Stimulated activated naive CD8-positive, alpha-beta T cell treated with anti-CD3 and anti-CD28 coated beads, Interleukin-15, Interleukin-2, amounts not matched to agents 100 U/mL and 50 U/mL, for 24 hours (primary cell): ENCODE data around the gene MARCHF9.

Experiments used
- ATAC-seq: fragments of 150-1000 bp; cut with Tn5 transposase; one replicate; pipeline ENCODE4 v1.10.0; 2021
- DNase-seq: peaks from one replicate; pipeline ENCODE4 v3.0.0; 2021

Gene MARCHF9

DNA sequence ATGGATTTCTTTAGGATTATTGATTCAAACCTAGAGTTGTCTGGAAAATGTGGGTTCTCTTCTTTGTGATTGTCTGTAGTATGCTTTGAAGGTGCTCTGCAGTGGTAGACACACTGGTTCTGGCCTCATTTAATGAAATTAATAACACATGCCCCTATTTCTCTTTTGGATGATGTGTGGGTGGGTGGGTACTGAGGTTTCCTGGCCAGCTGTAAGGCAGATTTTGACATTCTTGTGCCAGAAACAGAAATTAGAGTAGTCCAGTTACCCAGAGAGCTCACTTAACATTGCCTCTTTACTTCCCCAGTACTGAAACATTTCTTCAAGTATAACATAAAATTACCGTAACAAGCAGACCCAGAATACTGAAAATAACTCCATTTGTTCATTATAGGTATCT lies 42.1 kb downstream of the MARCHF9 start:
- no peak for DNase-seq
- ATAC-seq: no peak

DNA sequence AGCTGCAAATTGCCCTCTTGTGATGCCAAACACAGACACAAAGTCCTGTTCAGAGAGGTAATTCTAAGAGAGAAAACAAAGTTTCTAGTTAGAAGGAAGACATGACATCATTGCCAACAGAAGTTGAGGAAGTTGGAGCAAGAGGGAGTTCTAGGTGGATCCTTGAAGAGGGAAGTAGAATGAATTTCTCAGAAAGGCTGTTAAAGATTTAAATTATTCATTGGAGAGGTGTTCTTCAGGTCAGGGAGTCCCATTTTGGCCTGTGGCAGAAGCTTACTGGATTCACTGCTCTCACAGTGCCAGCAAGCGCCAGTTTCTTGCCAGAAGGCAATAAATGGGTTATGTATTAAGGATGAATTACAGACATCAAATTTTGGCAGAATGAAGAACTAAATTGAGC lies 43.0 kb downstream of the MARCHF9 start:
- ATAC-seq (no peak), DNase-seq (no peak)

DNA sequence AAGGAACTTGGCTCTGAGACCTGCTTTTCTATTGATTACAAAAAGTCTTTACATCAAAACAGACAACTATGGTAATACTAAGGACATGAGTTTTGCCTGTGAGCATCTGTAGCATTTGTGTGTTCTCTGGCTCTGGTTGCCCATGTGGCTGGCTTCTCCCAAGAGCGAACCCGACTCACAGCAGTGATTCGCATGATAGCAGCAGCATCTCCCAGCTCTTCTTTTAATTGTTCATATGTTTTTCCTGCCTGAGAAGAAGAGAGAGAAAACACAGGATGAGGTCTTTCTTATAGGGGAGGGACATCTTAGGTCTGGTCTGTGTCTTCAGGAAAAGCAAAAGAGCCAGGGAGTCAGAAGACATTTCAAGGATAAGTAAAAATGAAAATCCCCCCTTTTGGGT lies 46.1 kb downstream of the MARCHF9 start:
- DNase-seq (no peak), ATAC-seq (no peak)

DNA sequence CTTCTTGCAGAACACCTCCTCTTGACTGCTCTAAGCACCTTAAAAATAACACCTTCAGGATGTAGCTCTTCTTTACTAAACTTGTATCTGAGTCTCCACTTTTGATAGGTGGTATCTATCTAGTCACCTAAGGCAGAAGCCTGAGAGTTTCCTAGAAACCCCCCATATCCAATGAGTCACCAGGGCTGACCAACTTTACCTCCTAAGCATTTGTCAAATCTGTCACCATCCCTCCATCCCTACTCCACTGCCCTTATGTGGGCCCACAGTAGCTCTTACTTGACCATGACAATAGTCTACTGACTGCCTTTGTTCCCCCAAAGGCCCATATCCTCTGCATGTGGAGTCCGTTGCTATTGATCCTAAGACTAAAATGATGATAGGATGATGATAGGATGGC lies 47.7 kb downstream of the MARCHF9 start:
- DNase-seq (no peak), ATAC-seq (no peak)

DNA sequence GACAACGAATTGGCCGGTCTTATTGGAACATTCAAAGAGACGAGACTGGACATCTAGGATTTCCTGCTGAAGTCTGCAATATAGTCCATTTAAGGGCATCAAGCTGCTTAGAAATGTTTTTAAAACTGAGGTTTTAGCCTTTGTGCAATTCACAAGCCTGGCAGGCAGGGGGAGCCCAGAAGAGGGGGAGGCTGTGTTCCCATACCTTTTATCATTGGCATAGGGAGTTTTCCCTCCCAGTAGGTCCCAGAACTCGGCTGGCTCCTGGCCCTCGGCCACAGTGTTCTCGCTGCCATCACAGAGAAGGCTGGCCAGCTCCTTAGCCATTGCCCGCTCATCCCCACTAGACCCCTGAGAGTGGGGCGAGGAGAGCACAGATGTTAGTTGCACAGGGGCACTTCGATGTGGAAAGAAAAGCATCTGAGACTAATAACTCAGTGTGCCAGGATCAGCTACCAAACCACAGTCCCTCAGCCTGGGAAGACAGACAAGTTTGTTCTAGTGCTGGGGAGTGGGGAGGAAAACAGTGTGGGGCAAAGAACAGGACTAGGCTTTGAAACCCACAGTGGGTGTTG lies 48.5 kb downstream of the MARCHF9 start:
- ATAC-seq (no peak), DNase-seq (peak; percentile 34)

DNA sequence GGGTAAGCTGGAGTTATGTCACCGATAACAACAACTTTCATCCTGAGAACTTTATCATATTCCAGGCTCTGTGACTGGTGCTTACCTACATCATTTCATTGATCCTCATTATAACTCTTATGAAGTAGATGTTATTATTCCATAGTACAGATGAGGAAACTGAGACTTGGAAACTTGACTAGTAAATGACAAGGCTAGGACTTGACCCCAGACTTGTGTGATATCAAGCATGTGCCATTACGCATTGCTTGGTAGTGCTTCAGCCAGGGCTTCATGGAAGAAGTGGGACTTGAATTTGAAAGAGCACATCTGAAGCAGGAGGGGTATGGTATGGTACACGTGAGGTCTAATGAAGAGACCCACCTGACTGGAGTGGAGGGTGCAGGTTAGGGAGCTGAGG lies 51.8 kb downstream of the MARCHF9 start:
- no peak for ATAC-seq
- DNase-seq: no peak

DNA sequence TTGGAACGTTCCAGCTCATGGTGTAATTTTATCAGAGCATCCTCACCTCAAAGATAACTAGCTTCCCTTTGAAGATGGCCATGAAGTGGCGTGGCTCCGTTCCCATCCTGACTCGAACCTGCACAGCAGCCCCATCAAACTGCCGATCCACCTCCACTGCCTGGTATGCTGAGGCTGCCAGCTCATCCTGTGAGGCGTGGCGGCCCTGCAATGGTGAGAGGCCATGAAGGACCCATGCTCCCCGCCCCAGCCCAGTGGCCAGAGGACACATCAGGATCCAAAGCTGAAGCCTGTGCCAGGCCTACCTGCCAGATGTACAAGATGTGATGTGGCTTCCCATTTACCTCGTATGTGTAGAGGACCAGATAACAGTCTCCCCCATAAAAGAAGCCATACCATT lies 52.4 kb downstream of the MARCHF9 start:
- ATAC-seq: no peak
- no peak for DNase-seq

DNA sequence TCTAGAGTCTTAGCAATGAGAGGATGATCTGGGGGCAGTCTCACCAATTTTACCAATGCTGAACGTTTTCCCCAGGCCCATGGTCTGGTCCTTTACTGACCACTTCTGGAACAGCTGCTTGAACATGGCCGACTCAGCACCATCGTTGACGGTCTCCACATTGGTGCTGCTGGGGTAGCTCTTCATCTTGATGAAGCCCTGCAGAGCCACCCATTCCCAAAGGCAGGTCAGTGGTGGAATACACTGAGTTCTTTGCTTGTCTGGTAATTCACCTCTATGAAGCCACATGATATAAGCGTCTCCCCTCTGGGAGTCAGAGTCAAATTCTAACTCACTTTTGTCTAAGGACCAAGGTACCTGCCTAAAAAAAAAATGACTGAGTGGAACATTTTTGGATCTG lies 53.4 kb downstream of the MARCHF9 start:
- ATAC-seq (no peak), DNase-seq (no peak)

DNA sequence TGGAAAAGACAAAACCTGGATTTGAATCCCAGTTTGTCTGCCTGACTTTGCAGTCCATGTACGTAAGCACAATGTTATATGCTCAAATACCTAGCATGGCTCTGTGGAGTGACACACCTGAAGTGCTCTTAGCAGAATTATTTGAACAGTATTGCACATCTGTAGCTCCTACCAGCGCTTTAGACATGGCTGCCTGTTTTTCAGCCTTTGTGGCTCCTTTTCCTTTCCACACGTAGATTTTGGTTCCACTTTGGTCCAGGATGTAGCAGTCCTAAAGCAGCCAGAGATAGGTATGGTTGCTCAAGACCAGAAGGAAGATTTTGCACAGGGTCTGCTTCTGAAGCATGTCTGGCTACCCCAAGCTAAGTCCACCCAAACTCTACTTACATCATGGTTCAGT lies 54.5 kb downstream of the MARCHF9 start:
- ATAC-seq (no peak), DNase-seq (no peak)
